CD4-positive, alpha-beta T cell (primary cell): ENCODE data around the gene HIGD2B. TPM values are rescaled to one million over a fixed set of nuclear protein-coding genes. Genes with fewer than 3 reads are reported as not detected.
"Not testable (repeated sequence)": the region's sequence is repeated elsewhere in the genome, so short reads cannot be mapped to it uniquely, and the experiment has no call there.

Experiments used
- ATAC-seq: fragments of 200-7000 bp; cut with Tn5 transposase; one replicate; pipeline ENCODE4 v1.10.0; 2022; ENCODE audit warnings: mild to moderate bottlenecking; ENCODE audit not compliant: poor library complexity
- CTCF ChIA-PET: fragments of 350-600 bp; sonication (Branson Sonifier 250); formaldehyde crosslinking; loops from one replicate; lab custom pipeline; 2021; ENCODE audit warnings: antibody characterized with exemption, inconsistent platforms; lab: Charles Lee
- POLR2A ChIA-PET: fragments of 350-600 bp; sonication (Branson Sonifier 250); formaldehyde crosslinking; loops from one replicate; lab custom pipeline; 2021; ENCODE audit warnings: antibody characterized with exemption, inconsistent platforms; lab: Charles Lee
- DNase-seq, 14 experiments: peaks; one replicate each; pipeline ENCODE4 v3.0.0-alpha.2; 2013 to 2020; ENCODE audit warnings: mixed read lengths in 2 of 14
- H3K27ac ChIP-seq, 2 donors: one replicate each; pipeline versions ENCODE4 v1.5.1 to v1.7.0; 2013; ENCODE audit warnings: low read length in 2 of 2, low read depth in 1 of 2, mild to moderate bottlenecking in 1 of 2
- H3K27me3 ChIP-seq, 2 experiments: 1 replicate in 1 of 2; 2 replicates in 1 of 2; pipeline versions ENCODE4 v1.6.1 to v1.7.0; 2013; ENCODE audit warnings: low read length in 2 of 2, control low read depth in 1 of 2, mild to moderate bottlenecking in 1 of 2, moderate library complexity in 1 of 2; ENCODE audit not compliant: insufficient read depth in 2 of 2, control insufficient read depth in 1 of 2
- H3K36me3 ChIP-seq: one replicate; pipeline ENCODE4 v1.6.1; 2013; ENCODE audit warnings: low read length, control low read depth; ENCODE audit not compliant: insufficient read depth
- H3K4me1 ChIP-seq: one replicate; pipeline ENCODE4 v1.6.1; 2013; ENCODE audit warnings: low read length, control low read depth; ENCODE audit not compliant: insufficient read depth
- H3K4me3 ChIP-seq: one replicate; pipeline ENCODE4 v1.5.1; 2013; ENCODE audit warnings: mild to moderate bottlenecking, low read length, moderate library complexity
- H3K9me3 ChIP-seq, 2 experiments: 1 replicate in 1 of 2; 2 replicates in 1 of 2; pipeline versions ENCODE4 v1.6.1 to v1.7.0; 2013; ENCODE audit warnings: low read length in 2 of 2, mild to moderate bottlenecking in 2 of 2, control low read depth in 1 of 2, moderate library complexity in 1 of 2; ENCODE audit not compliant: control insufficient read depth in 1 of 2, insufficient read depth in 1 of 2
- H3K27ac Mint-ChIP-seq: one replicate; pipeline ENCODE4 v1.8.0; 2020; ENCODE audit warnings: mixed read lengths
- H3K27me3 Mint-ChIP-seq: one replicate; pipeline ENCODE4 v1.8.0; 2021; ENCODE audit warnings: mixed read lengths
- H3K36me3 Mint-ChIP-seq: one replicate; pipeline ENCODE4 v1.8.0; 2021; ENCODE audit warnings: low read depth, mixed read lengths
- H3K4me1 Mint-ChIP-seq: one replicate; pipeline ENCODE4 v1.8.0; 2021; ENCODE audit warnings: low read depth, mixed read lengths
- H3K4me3 Mint-ChIP-seq: one replicate; pipeline ENCODE4 v1.8.0; 2020; ENCODE audit warnings: mild to moderate bottlenecking, mixed read lengths
- H3K9me3 Mint-ChIP-seq: one replicate; pipeline ENCODE4 v1.8.0; 2020; ENCODE audit warnings: mixed read lengths
- intact Hi-C, 2 experiments: fragments of 100-400 bp; cut with DNase I in 1 of 2; cut with micrococcal nuclease in 1 of 2; formaldehyde crosslinking; loops; one replicate each; pipeline versions ENCODE4 v1.15.1 to v1.9.0; 2023 to 2025; cut with DNase I, micrococcal nuclease
- total RNA-seq, 174 experiments: library from RNA in 2 of 174; stranded (reverse) in 2 of 174; gene quantifications; one replicate each; pipeline ENCODE4 v1.2.3 and lab custom pipeline; 2021 to 2026
- TF ChIP-seq, protein P1 (sequence below): fragments of 200-600 bp; IDR thresholded peaks from one replicate; pipeline ENCODE4 v1.8.0; 2022; ENCODE audit warnings: antibody characterized with exemption, mild to moderate bottlenecking

The HIGD2B gene
- total RNA-seq, 2 experiments from 2014 or later: 0.28 TPM; not detected in 1

DNA sequence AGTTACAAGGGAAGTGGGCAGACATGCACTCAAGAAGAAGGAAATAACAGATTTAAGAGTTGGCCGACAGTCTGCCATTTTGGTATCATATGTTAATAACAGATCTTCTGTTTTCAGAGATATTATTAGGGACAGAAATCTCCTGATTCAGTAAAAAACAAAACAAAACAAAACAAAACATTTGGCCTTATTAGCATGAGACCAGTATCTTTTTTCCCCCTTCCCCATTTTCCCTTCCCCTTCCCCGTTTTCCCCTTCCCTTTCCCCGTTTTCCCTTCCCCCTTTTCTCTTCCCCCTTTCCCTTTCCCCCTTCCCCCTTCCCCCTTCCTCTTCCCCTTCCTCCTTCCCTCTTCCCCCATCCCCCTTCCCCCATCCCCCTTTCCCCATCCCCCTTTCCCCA is 39.5 kb upstream of the HIGD2B start:
- Histone ChIP-seq H3K4me3 (no peak overlapping the region), H3K36me3 (peaks cover 8% of the 10 kb centered on the region), H3K27ac (no peak overlapping the region), H3K9me3 (no peaks in the 10 kb centered on the region), H3K4me1 (no peaks in the 10 kb centered on the region), H3K27me3 (no peaks in the 10 kb centered on the region)
- CTCF ChIA-PET: no interaction called here
- H3K4me3 Mint-ChIP-seq: no peak overlapping the region
- POLR2A ChIA-PET: no interaction called here
- no peak for DNase-seq
- no peak overlapping the region for H3K27ac Mint-ChIP-seq
- H3K9me3 Mint-ChIP-seq: no peaks in the 10 kb centered on the region
- H3K4me1 Mint-ChIP-seq: no peaks in the 10 kb centered on the region
- H3K36me3 Mint-ChIP-seq: peaks cover 42% of the 10 kb centered on the region
- H3K27me3 Mint-ChIP-seq: no peaks in the 10 kb centered on the region
- ATAC-seq: no peak
- TF ChIP-seq, protein P1, sequence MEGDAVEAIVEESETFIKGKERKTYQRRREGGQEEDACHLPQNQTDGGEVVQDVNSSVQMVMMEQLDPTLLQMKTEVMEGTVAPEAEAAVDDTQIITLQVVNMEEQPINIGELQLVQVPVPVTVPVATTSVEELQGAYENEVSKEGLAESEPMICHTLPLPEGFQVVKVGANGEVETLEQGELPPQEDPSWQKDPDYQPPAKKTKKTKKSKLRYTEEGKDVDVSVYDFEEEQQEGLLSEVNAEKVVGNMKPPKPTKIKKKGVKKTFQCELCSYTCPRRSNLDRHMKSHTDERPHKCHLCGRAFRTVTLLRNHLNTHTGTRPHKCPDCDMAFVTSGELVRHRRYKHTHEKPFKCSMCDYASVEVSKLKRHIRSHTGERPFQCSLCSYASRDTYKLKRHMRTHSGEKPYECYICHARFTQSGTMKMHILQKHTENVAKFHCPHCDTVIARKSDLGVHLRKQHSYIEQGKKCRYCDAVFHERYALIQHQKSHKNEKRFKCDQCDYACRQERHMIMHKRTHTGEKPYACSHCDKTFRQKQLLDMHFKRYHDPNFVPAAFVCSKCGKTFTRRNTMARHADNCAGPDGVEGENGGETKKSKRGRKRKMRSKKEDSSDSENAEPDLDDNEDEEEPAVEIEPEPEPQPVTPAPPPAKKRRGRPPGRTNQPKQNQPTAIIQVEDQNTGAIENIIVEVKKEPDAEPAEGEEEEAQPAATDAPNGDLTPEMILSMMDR: no peak
- intact Hi-C loops: no loop called here

DNA sequence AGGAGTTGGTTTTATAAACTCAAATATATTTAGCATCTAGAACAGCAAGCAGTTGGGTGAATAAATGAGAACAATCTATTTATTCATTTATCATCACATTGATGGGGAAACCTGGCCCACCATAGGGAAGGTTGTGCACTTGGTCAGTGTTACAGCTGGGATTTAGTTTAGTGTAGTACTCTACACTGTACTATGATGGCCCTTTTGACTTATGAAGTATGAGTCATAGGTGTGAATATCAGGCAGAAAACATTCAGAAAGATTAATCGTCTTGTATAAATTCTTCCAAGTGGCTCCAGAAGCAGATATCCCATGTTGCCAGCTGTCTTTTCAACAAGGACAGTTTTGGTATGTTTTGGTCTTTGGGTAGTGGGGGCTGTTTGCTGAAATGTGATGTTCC is 38.0 kb upstream of the HIGD2B start:
- Mint-ChIP-seq H3K27ac (no peak overlapping the region), H3K36me3 (peaks cover 38% of the 10 kb centered on the region), H3K4me1 (no peaks in the 10 kb centered on the region), H3K27me3 (no peaks in the 10 kb centered on the region), H3K4me3 (no peak overlapping the region), H3K9me3 (no peaks in the 10 kb centered on the region)
- no peak for DNase-seq
- Histone ChIP-seq H3K27ac (no peak overlapping the region), H3K36me3 (peaks cover 5% of the 10 kb centered on the region), H3K4me3 (no peak overlapping the region), H3K4me1 (no peaks in the 10 kb centered on the region), H3K9me3 (no peaks in the 10 kb centered on the region), H3K27me3 (no peaks in the 10 kb centered on the region)
- ATAC-seq: no peak
- TF ChIP-seq, protein P1: no peak
- intact Hi-C loops: loop anchor here (5.0 kb wide), 2 partner anchors 58 to 518 kb away; partner anchors contain the start of gene ADPGK (in 1 of the 2)
- CTCF ChIA-PET: interaction anchor here (1.2 kb wide), 1 partner anchor 550 kb away, joined by 4 read pairs; no protein-coding TSS in a partner anchor
- POLR2A ChIA-PET: interaction anchor here (1.3 kb wide), 1 partner anchor 59 kb away, joined by 3 read pairs; the partner anchor contains the start of gene ADPGK

DNA sequence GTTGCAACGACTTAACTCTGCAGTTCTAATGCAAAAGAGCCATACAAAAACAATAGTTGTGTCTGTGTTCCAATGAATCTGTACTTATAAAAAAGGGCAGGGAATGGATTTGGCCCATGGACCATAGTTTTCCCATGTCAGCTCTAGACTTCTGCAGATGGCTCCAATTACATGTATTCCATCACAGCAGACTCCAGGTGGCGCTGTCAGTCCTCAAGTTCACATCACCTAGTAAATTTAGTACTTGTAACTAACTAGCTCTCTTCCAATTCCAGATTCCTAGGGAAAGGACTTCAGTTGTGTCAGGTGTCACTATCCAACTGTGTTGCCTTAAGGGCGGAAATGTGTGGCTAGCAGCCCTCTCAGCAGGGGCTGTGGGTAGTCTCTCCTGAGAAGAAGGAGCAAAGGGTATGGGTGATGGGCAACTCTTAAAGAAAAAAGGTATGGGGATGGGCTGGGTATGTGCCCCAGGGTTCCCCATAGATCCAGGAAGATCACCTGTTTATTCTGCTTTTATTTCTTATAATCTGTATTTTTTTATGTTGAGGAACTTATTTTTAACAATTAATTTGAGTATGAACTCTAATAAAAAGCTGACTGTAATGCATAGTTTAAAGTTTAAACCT is 36.2 kb upstream of the HIGD2B start:
- DNase-seq: peak; percentile 51 to 81 (median 65)
- Mint-ChIP-seq H3K9me3 (no peaks in the 10 kb centered on the region), H3K27me3 (no peaks in the 10 kb centered on the region), H3K27ac (no peak overlapping the region), H3K36me3 (peaks cover 38% of the 10 kb centered on the region), H3K4me1 (no peaks in the 10 kb centered on the region), H3K4me3 (no peak overlapping the region)
- intact Hi-C loops: loop anchor here (2.0 to 5.0 kb wide), 4 partner anchors 60 to 551 kb away; partner anchors contain the start of gene ADPGK (in 1 of the 2)
- ChIA-PET POLR2A (interaction anchor here (1.1 to 1.4 kb wide), 5 partner anchors 13 to 361 kb away, joined by 3 to 7 read pairs (median 3); partner anchors contain the start of gene ADPGK), CTCF (interaction anchor here (0.5 to 2.5 kb wide), 16 partner anchors 8 to 604 kb away, joined by 3 to 14 read pairs (median 4); partner anchors contain the start of genes MYO9A and SENP8)
- Histone ChIP-seq H3K27ac (no peak overlapping the region), H3K4me1 (no peaks in the 10 kb centered on the region), H3K9me3 (no peaks in the 10 kb centered on the region), H3K27me3 (no peaks in the 10 kb centered on the region), H3K4me3 (no peak overlapping the region), H3K36me3 (peaks cover 3% of the 10 kb centered on the region)
- ATAC-seq: peak; percentile 51
- TF ChIP-seq, protein P1: peak; percentile 92

DNA sequence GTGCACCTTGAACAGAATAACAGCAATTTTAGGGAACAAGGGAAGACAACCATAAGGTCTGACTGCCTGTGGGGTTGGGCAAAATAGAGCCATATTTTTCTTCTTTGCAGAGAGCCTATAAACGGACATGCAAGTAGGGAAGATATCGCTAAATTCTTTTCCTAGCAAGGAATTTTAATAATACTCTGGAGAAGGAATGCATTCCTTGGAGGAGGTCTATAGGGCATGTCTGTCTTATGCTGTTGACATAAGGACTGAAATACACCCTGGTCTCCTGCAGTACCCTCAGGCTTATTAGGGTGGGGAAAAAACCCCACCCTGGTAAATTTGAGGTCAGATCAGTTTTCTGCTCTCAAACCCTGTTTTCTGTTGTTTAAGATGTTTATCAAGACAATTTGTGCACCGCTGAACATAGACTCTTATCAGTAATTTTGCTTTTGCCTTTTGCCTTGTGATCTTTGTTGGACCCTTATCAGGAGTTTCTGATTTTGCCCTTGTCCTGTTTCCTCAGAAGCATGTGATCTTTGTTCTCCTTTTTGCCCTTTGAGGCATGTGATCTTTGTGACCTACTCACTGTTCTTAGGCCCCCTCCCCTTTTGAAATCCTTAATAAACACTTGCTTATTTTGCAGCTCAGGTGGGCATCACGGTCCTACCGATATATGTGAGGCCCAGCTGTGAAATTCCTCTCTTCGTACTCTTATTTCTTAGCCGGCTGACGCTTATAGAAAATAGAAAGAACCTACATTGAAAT is 22.7 kb upstream of the HIGD2B start:
- not testable (repeated sequence) for ATAC-seq

More for the DNA sequence above, 22.7 kb upstream of the HIGD2B start:
- H3K4me3 ChIP-seq, H3K4me1 Mint-ChIP-seq, DNase-seq, H3K27ac Mint-ChIP-seq, POLR2A ChIA-PET, H3K27me3 ChIP-seq, H3K4me1 ChIP-seq, intact Hi-C loops, H3K9me3 ChIP-seq, H3K4me3 Mint-ChIP-seq, H3K27me3 Mint-ChIP-seq, H3K9me3 Mint-ChIP-seq, H3K27ac ChIP-seq: not testable (repeated sequence)
- H3K36me3 ChIP-seq: peaks cover 15% of the 10 kb centered on the region
- CTCF ChIA-PET: interaction anchor here (1.2 kb wide), 1 partner anchor 13 kb away, joined by 3 read pairs; no protein-coding TSS in a partner anchor
- H3K36me3 Mint-ChIP-seq: peaks cover 35% of the 10 kb centered on the region
